ENCODE results near the gene COA8. TPM values are rescaled to one million over a fixed set of nuclear protein-coding genes. Genes with fewer than 3 reads are reported as not detected.
A peak's percentile ranks its signal among the peaks of the same experiment; 100 is the strongest.

Gene COA8
- total and polyA plus RNA-seq, 11 donors: 30.6 to 109 (median 45.9) TPM

- H3K9me3 ChIP-seq: no peaks in the 10 kb centered on the region
- H3K36me3 ChIP-seq: peaks cover 0 to 29% (median 4%) of the 10 kb centered on the region in 9 donors
- no peak overlapping the region for H3K4me3 ChIP-seq
- H3K27me3 ChIP-seq: no peaks in the 10 kb centered on the region
- TF ChIP-seq POLR2A (IDR thresholded peaks at IDR 0.05) (no peak), CTCF (IDR thresholded peaks at IDR 0.05) (no peak)
- peaks cover 3 to 52% (median 28%) of the 10 kb centered on the region in 12 donors for H3K4me1 ChIP-seq
- DNase-seq (no peak), ATAC-seq (no peak)
- WGBS, 4 donors: 88 to 92% (median 89%) methylated on average over 6 to 11 of the region's 11 CpGs
- intact Hi-C loops (cut with DNase I): no loop called here
- H3K27ac ChIP-seq: peak overlapping the region in 1 of 12 donors; percentile 96
Observed at GRCh38 chr14:103530831-103531230, 31.9 kb upstream of the COA8 start.

- Histone ChIP-seq H3K27me3 (no peaks in the 10 kb centered on the region), H3K4me3 (no peak overlapping the region), H3K4me1 (peaks cover 3 to 44% (median 27%) of the 10 kb centered on the region in 12 donors), H3K36me3 (peaks cover 0 to 29% (median 4%) of the 10 kb centered on the region in 9 donors), H3K9me3 (no peaks in the 10 kb centered on the region), H3K27ac (peak overlapping the region in 1 of 12 donors; percentile 91)
- intact Hi-C loops (cut with DNase I): no loop called here
- 88 to 94% (median 92%) methylated on average over 14 to 15 of the region's 15 CpGs for WGBS, 4 donors
- DNase-seq: no peak
- no peak for ATAC-seq
- TF ChIP-seq CTCF (IDR thresholded peaks at IDR 0.05): no peak
- no peak for TF ChIP-seq POLR2A (IDR thresholded peaks at IDR 0.05)
Observed at GRCh38 chr14:103531421-103532215, 31.1 kb upstream of the COA8 start.

GRCh38 chr14:103532216-103533136 lies 30.3 kb upstream of the COA8 start:
- Histone ChIP-seq H3K4me3 (no peak overlapping the region), H3K4me1 (peaks cover 3 to 37% (median 26%) of the 10 kb centered on the region in 12 donors), H3K27me3 (no peaks in the 10 kb centered on the region), H3K36me3 (peaks cover 0 to 29% (median 4%) of the 10 kb centered on the region in 9 donors), H3K9me3 (no peaks in the 10 kb centered on the region), H3K27ac (peak overlapping the region in 2 of 12 donors; percentile 2 to 91)
- ATAC-seq (no peak), DNase-seq (no peak)
- intact Hi-C loops (cut with DNase I): no loop called here
- WGBS, 4 donors: 88 to 92% (median 91%) methylated on average over 20 to 32 of the region's 32 CpGs
- TF ChIP-seq POLR2A (IDR thresholded peaks at IDR 0.05) (no peak), CTCF (IDR thresholded peaks at IDR 0.05) (no peak)

Data from heart left ventricle (tissue), 16 donors.